Ovary (tissue), 3 donors: Measurements from ENCODE around the gene SULF2.

Source experiments
- CTCF ChIP-seq, 3 donors: fragments of 450-650 bp in 2 of 3; fragments of 200-600 bp in 1 of 3; IDR thresholded peaks; one replicate each; pipeline versions ENCODE4 v1.5.1 to v1.8.0; 2016 to 2022; ENCODE audit warnings: antibody characterized with exemption in 3 of 3, mild to moderate bottlenecking in 1 of 3
- EP300 ChIP-seq: sonication (generic); formaldehyde crosslinking; IDR thresholded peaks from one replicate; pipeline ENCODE4 v1.6.1; 2017; ENCODE audit warnings: antibody characterized with exemption
- POLR2A ChIP-seq: fragments of 450-650 bp; IDR thresholded peaks from one replicate; pipeline ENCODE4 v1.6.1; 2017; ENCODE audit warnings: antibody characterized with exemption, mild to moderate bottlenecking, moderate library complexity
- donor health status: DM: no; HTN: no; CAD: no.

- no peak for TF ChIP-seq CTCF (IDR thresholded peaks at IDR 0.05)
- no peak for TF ChIP-seq POLR2A
- TF ChIP-seq EP300: no peak
Observed at GRCh38 chr20:47815866-47816265, 30.6 kb upstream of the SULF2 start.
